Esophagus (tissue), 2 donors: ENCODE results near the gene MNAT1. TPM values are rescaled to one million over a fixed set of nuclear protein-coding genes. Genes with fewer than 3 reads are reported as not detected.

ENCODE experiments used
- H3K27ac ChIP-seq, 2 donors: one replicate each; pipeline ENCODE4 v1.5.1; 2013; ENCODE audit warnings: low read depth in 2 of 2, mild to moderate bottlenecking in 2 of 2, inconsistent platforms in 1 of 2, low read length in 1 of 2, moderate library complexity in 1 of 2
- H3K27me3 ChIP-seq, 2 donors: one replicate each; pipeline ENCODE4 v1.6.1; 2013; ENCODE audit warnings: low read length in 2 of 2, control low read depth in 1 of 2, mild to moderate bottlenecking in 1 of 2; ENCODE audit not compliant: insufficient read depth in 2 of 2, control insufficient read depth in 1 of 2
- H3K36me3 ChIP-seq, 2 donors: one replicate each; pipeline ENCODE4 v1.6.1; 2013; ENCODE audit warnings: low read length in 1 of 2; ENCODE audit not compliant: control insufficient read depth in 2 of 2, insufficient read depth in 2 of 2
- H3K4me1 ChIP-seq, 2 donors: one replicate each; pipeline ENCODE4 v1.6.1; 2013; ENCODE audit warnings: low read length in 1 of 2; ENCODE audit not compliant: control insufficient read depth in 2 of 2, insufficient read depth in 2 of 2
- H3K4me3 ChIP-seq, 2 donors: one replicate each; pipeline ENCODE4 v1.5.1; 2013; ENCODE audit warnings: low read length in 2 of 2, mild to moderate bottlenecking in 2 of 2, low read depth in 1 of 2, moderate library complexity in 1 of 2
- H3K9me3 ChIP-seq, 2 donors: one replicate each; pipeline ENCODE4 v1.6.1; 2013; ENCODE audit warnings: mild to moderate bottlenecking in 2 of 2, low read depth in 1 of 2, low read length in 1 of 2, moderate library complexity in 1 of 2; ENCODE audit not compliant: control insufficient read depth in 2 of 2, insufficient read depth in 1 of 2
- WGBS, 2 donors: extraction: QIAGEN DNeasy Blood & Tissue Kit; methylation state at CpG; one replicate each; pipeline ENCODE4 v1.1.7; 2013; 5-methylcytosine and 5-hydroxymethylcytosine counted together
- polyA plus RNA-seq, 2 donors: library from polyadenylated mRNA; stranded (reverse); fragments of 200-250 nt; gene quantifications; one replicate each; pipeline ENCODE4 v1.2.3, GENCODE V29; 2013
- donor health status: healthy with polysubstance abuse.
- donor health status: Bipolar disorder and iron deficiency.

MNAT1 gene
- polyA plus RNA-seq, 2 donors = 13.4 to 18.1 TPM

GRCh38 chr14:60944204-60944603, 209.6 kb downstream of the MNAT1 start:
- no peaks in the 10 kb centered on the region for H3K36me3 ChIP-seq
- H3K4me1 ChIP-seq = no peaks in the 10 kb centered on the region
- H3K4me3 ChIP-seq = no peak overlapping the region
- 64 to 67% methylated on average over 4 of the region's 4 CpGs for WGBS, 2 donors
- no peaks in the 10 kb centered on the region for H3K27me3 ChIP-seq
- H3K9me3 ChIP-seq = no peaks in the 10 kb centered on the region
- no peak overlapping the region for H3K27ac ChIP-seq

GRCh38 chr14:60945984-60946383, 211.4 kb downstream of the MNAT1 start:
- no peaks in the 10 kb centered on the region for H3K27me3 ChIP-seq
- no peaks in the 10 kb centered on the region for H3K4me1 ChIP-seq
- H3K4me3 ChIP-seq = no peak overlapping the region
- no peak overlapping the region for H3K27ac ChIP-seq
- 84 to 90% methylated on average over 1 of the region's 1 CpG for WGBS, 2 donors
- H3K9me3 ChIP-seq = no peaks in the 10 kb centered on the region
- H3K36me3 ChIP-seq = no peaks in the 10 kb centered on the region

GRCh38 chr14:60946773-60947172, 212.2 kb downstream of the MNAT1 start:
- H3K27me3 ChIP-seq = no peaks in the 10 kb centered on the region
- no peak overlapping the region for H3K4me3 ChIP-seq
- no peak overlapping the region for H3K27ac ChIP-seq
- H3K36me3 ChIP-seq = no peaks in the 10 kb centered on the region
- no peaks in the 10 kb centered on the region for H3K4me1 ChIP-seq
- 93% methylated on average over 3 of the region's 3 CpGs for WGBS, 2 donors
- no peaks in the 10 kb centered on the region for H3K9me3 ChIP-seq

- Histone ChIP-seq H3K4me1 (no peaks in the 10 kb centered on the region), H3K9me3 (no peaks in the 10 kb centered on the region), H3K36me3 (no peaks in the 10 kb centered on the region), H3K4me3 (no peak overlapping the region), H3K27me3 (no peaks in the 10 kb centered on the region), H3K27ac (no peak overlapping the region)
- WGBS, 2 donors = 59 to 64% methylated on average over 3 of the region's 3 CpGs
Observed at GRCh38 chr14:60951776-60952435, 217.3 kb downstream of the MNAT1 start.

- H3K27me3 ChIP-seq = no peaks in the 10 kb centered on the region
- no peaks in the 10 kb centered on the region for H3K4me1 ChIP-seq
- no peak overlapping the region for H3K27ac ChIP-seq
- 87 to 91% methylated on average over 4 of the region's 4 CpGs for WGBS, 2 donors
- no peak overlapping the region for H3K4me3 ChIP-seq
- H3K9me3 ChIP-seq = peaks cover 0 to 4% of the 10 kb centered on the region in 2 donors
- H3K36me3 ChIP-seq = no peaks in the 10 kb centered on the region
Observed at GRCh38 chr14:60956202-60956601, 221.6 kb downstream of the MNAT1 start.

- H3K4me3 ChIP-seq = no peak overlapping the region
- H3K4me1 ChIP-seq = no peaks in the 10 kb centered on the region
- peaks cover 0 to 4% of the 10 kb centered on the region in 2 donors for H3K9me3 ChIP-seq
- no peaks in the 10 kb centered on the region for H3K27me3 ChIP-seq
- WGBS, 2 donors = 72 to 85% methylated on average over 1 of the region's 1 CpG
- H3K36me3 ChIP-seq = no peaks in the 10 kb centered on the region
- H3K27ac ChIP-seq = no peak overlapping the region
Observed at GRCh38 chr14:60956632-60957031, 222.1 kb downstream of the MNAT1 start.

GRCh38 chr14:60958146-60958545, 223.6 kb downstream of the MNAT1 start:
- H3K27ac ChIP-seq = no peak overlapping the region
- H3K9me3 ChIP-seq = peaks cover 0 to 4% of the 10 kb centered on the region in 2 donors
- no peak overlapping the region for H3K4me3 ChIP-seq
- H3K36me3 ChIP-seq = no peaks in the 10 kb centered on the region
- H3K27me3 ChIP-seq = no peaks in the 10 kb centered on the region
- no peaks in the 10 kb centered on the region for H3K4me1 ChIP-seq

GRCh38 chr14:60963761-60964160, 229.2 kb downstream of the MNAT1 start:
- Histone ChIP-seq H3K9me3 (peaks cover 0 to 4% of the 10 kb centered on the region in 2 donors), H3K36me3 (no peaks in the 10 kb centered on the region), H3K27me3 (no peaks in the 10 kb centered on the region), H3K27ac (no peak overlapping the region), H3K4me3 (no peak overlapping the region), H3K4me1 (no peaks in the 10 kb centered on the region)
- WGBS, 2 donors = 61 to 68% methylated on average over 2 of the region's 2 CpGs

- Histone ChIP-seq H3K4me3 (no peak overlapping the region), H3K27me3 (no peaks in the 10 kb centered on the region), H3K36me3 (no peaks in the 10 kb centered on the region), H3K4me1 (no peaks in the 10 kb centered on the region), H3K27ac (no peak overlapping the region), H3K9me3 (no peaks in the 10 kb centered on the region)
- WGBS, 2 donors = 44 to 48% methylated on average over 2 of the region's 2 CpGs
Observed at GRCh38 chr14:60964904-60965303, 230.3 kb downstream of the MNAT1 start.

GRCh38 chr14:60965402-60965801, 230.8 kb downstream of the MNAT1 start:
- H3K4me3 ChIP-seq = no peak overlapping the region
- no peaks in the 10 kb centered on the region for H3K27me3 ChIP-seq
- no peaks in the 10 kb centered on the region for H3K36me3 ChIP-seq
- no peaks in the 10 kb centered on the region for H3K9me3 ChIP-seq
- H3K27ac ChIP-seq = no peak overlapping the region
- no peaks in the 10 kb centered on the region for H3K4me1 ChIP-seq
